ENCODE results near the gene SPRY4. TPM values are rescaled to one million over a fixed set of nuclear protein-coding genes. Genes with fewer than 3 reads are reported as not detected.
A peak's percentile ranks its signal among the peaks of the same experiment; 100 is the strongest.

Gene SPRY4
- total and polyA plus RNA-seq, 12 donors: 12.1 to 66.1 (median 30.3) TPM

GRCh38 chr5:142313682-142314081, 11.1 kb downstream of the SPRY4 start:
- TF ChIP-seq CTCF (IDR thresholded peaks at IDR 0.05): no peak
- TF ChIP-seq POLR2A (IDR thresholded peaks at IDR 0.05): no peak
- no peak for DNase-seq
- peaks cover 19 to 57% of the 10 kb centered on the region in 2 donors for H3K4me1 ChIP-seq (replicated peaks in 1 of 2)
- intact Hi-C loops (cut with DNase I): no loop called here
- peak overlapping the region in 2 of 5 donors; percentile 44 to 75 for H3K27ac ChIP-seq
- no peak overlapping the region for H3K4me3 ChIP-seq
- H3K9me3 ChIP-seq (replicated peaks in 1 of 3): no peaks in the 10 kb centered on the region
- 9 to 41% (median 24%) methylated on average over 4 of the region's 4 CpGs for WGBS, 4 donors
- peaks cover 0 to 41% of the 10 kb centered on the region in 2 donors for H3K36me3 ChIP-seq (replicated peaks in 1 of 2)
- no peaks in the 10 kb centered on the region for H3K27me3 ChIP-seq

- Histone ChIP-seq H3K4me3 (no peak overlapping the region), H3K9me3 (replicated peaks in 1 of 3) (no peaks in the 10 kb centered on the region), H3K4me1 (replicated peaks in 1 of 2) (peaks cover 19 to 57% of the 10 kb centered on the region in 2 donors), H3K27ac (peak overlapping the region in 1 of 5 donors; percentile 75), H3K27me3 (no peaks in the 10 kb centered on the region), H3K36me3 (replicated peaks in 1 of 2) (peaks cover 0 to 41% of the 10 kb centered on the region in 2 donors)
- intact Hi-C loops (cut with DNase I): no loop called here
- 56 to 73% (median 63%) methylated on average over 10 of the region's 10 CpGs for WGBS, 4 donors
- no peak for DNase-seq
- TF ChIP-seq POLR2A (IDR thresholded peaks at IDR 0.05): no peak
- no peak for TF ChIP-seq CTCF (IDR thresholded peaks at IDR 0.05)
These were observed 11.5 kb downstream of the SPRY4 start for GRCh38 chr5:142313275-142313674.

- WGBS, 4 donors: 85 to 95% (median 90%) methylated on average over 5 of the region's 5 CpGs
- Histone ChIP-seq H3K36me3 (replicated peaks in 1 of 2) (peaks cover 0 to 41% of the 10 kb centered on the region in 2 donors), H3K4me3 (no peak overlapping the region), H3K27ac (peak overlapping the region in 1 of 5 donors; percentile 75), H3K9me3 (replicated peaks in 1 of 3) (no peaks in the 10 kb centered on the region), H3K27me3 (no peaks in the 10 kb centered on the region), H3K4me1 (replicated peaks in 1 of 2) (peaks cover 15 to 48% of the 10 kb centered on the region in 2 donors)
- DNase-seq: no peak
- TF ChIP-seq CTCF (IDR thresholded peaks at IDR 0.05) (no peak), POLR2A (IDR thresholded peaks at IDR 0.05) (no peak)
- intact Hi-C loops (cut with DNase I): no loop called here
These were observed 12.4 kb downstream of the SPRY4 start for GRCh38 chr5:142312399-142312798.

- WGBS, 4 donors: 68 to 82% (median 81%) methylated on average over 7 of the region's 7 CpGs
- TF ChIP-seq CTCF (IDR thresholded peaks at IDR 0.05) (no peak), POLR2A (IDR thresholded peaks at IDR 0.05) (no peak)
- H3K36me3 ChIP-seq (replicated peaks in 1 of 2): peaks cover 0 to 41% of the 10 kb centered on the region in 2 donors
- H3K4me1 ChIP-seq (replicated peaks in 1 of 2): peaks cover 12 to 42% of the 10 kb centered on the region in 2 donors
- no peak overlapping the region for H3K4me3 ChIP-seq
- intact Hi-C loops (cut with DNase I): no loop called here
- H3K9me3 ChIP-seq (replicated peaks in 1 of 3): no peaks in the 10 kb centered on the region
- no peaks in the 10 kb centered on the region for H3K27me3 ChIP-seq
- H3K27ac ChIP-seq: no peak overlapping the region
- no peak for DNase-seq
These were observed 13.1 kb downstream of the SPRY4 start for GRCh38 chr5:142311725-142312124.

Data from adrenal gland (tissue), 12 donors.